A549 (cell line): Measurements from ENCODE around the gene PGBD5. TPM values are rescaled to one million over a fixed set of nuclear protein-coding genes. Genes with fewer than 3 reads are reported as not detected.

Experiments
- ATAC-seq, 2 experiments: fragments of 200-7000 bp in 1 of 2; fragments of >200 bp in 1 of 2; cut with Nextera tagmentation in 1 of 2; cut with Tn5 transposase in 1 of 2; 3 replicates each; pipeline versions ENCODE4 v1.8.0 to v1.9.1; 2018 to 2020; ENCODE audit warnings: mild to moderate bottlenecking in 1 of 2, moderate library complexity in 1 of 2
- CTCF ChIA-PET: fragments of 300-600 bp; sonication (Branson Sonifier 250); formaldehyde crosslinking; extraction: SDS; loops from one replicate; lab custom pipeline; 2021; ENCODE audit warnings: antibody characterized with exemption, inconsistent platforms; lab: Yijun Ruan, JAX
- POLR2A ChIA-PET: fragments of 350-600 bp; formaldehyde crosslinking; extraction: SDS; loops from one replicate; lab custom pipeline; 2021; ENCODE audit warnings: antibody characterized with exemption, inconsistent platforms; lab: Yijun Ruan, JAX
- DNase-seq, 2 experiments: peaks; one replicate each; pipeline versions ENCODE4 v3.0.0 to v3.0.0-alpha.2; 2011 to 2016; ENCODE audit warnings: low read depth in 1 of 2, low spot score in 1 of 2
- FAIRE-seq: peaks from 2 replicates; lab custom pipeline; 2011; peaks lifted over from hg19 to GRCh38; lab: Jason Lieb, UNC
- H3K27ac ChIP-seq, 2 experiments: fragments of >200 bp; sonication (Bioruptor Twin); formaldehyde crosslinking; 3 replicates each; pipeline ENCODE4 v1.5.1; 2016 to 2017
- H3K4me1 ChIP-seq: fragments of >200 bp; sonication (Bioruptor Twin); formaldehyde crosslinking; 3 replicates; pipeline ENCODE4 v1.6.1; 2016
- H3K4me2 ChIP-seq: fragments of >200 bp; sonication (Bioruptor Twin); formaldehyde crosslinking; 3 replicates; pipeline ENCODE4 v1.6.1; 2016
- H3K4me3 ChIP-seq: fragments of >200 bp; sonication (Bioruptor Twin); formaldehyde crosslinking; 3 replicates; pipeline ENCODE4 v1.5.1; 2016
- H3K9me3 ChIP-seq: fragments of >200 bp; sonication (Bioruptor Twin); formaldehyde crosslinking; 3 replicates; pipeline ENCODE4 v1.6.1; 2016
- CHD4 ChIP-seq: fragments of 200-600 bp; sonication (generic); IDR thresholded peaks from 2 replicates; pipeline ENCODE4 v1.6.1; 2016; ENCODE audit warnings: antibody characterized with exemption, mild to moderate bottlenecking, borderline replicate concordance
- ESRRA ChIP-seq: fragments of 150-350 bp; IDR thresholded peaks from 2 replicates; pipeline ENCODE4 v1.6.1; 2014; ENCODE audit warnings: mild to moderate bottlenecking, low read length, borderline replicate concordance
- FOSB ChIP-seq: fragments of 250-450 bp; sonication (Bioruptor Pico); IDR thresholded peaks from 2 replicates; pipeline ENCODE4 v1.5.0; 2020; ENCODE audit warnings: mild to moderate bottlenecking, moderate library complexity
- HDAC2 ChIP-seq: fragments of 200-600 bp; sonication (generic); IDR thresholded peaks from 2 replicates; pipeline ENCODE4 v1.6.1; 2016
- HEYL ChIP-seq: fragments of 250-450 bp; sonication (Bioruptor Pico); IDR thresholded peaks from 2 replicates; pipeline ENCODE4 v1.8.0; 2021; ENCODE audit warnings: mild to moderate bottlenecking, moderate library complexity
- HOXA7 ChIP-seq: fragments of 250-450 bp; sonication (Bioruptor Pico); IDR thresholded peaks from 2 replicates; pipeline ENCODE4 v1.5.0; 2020; ENCODE audit warnings: mild to moderate bottlenecking, moderate library complexity
- HOXB5 ChIP-seq: fragments of 250-450 bp; sonication (Bioruptor Pico); IDR thresholded peaks from 2 replicates; pipeline ENCODE4 v1.5.0; 2020; ENCODE audit warnings: mild to moderate bottlenecking, moderate library complexity
- MAFK ChIP-seq: fragments of 450-650 bp; IDR thresholded peaks from 2 replicates; pipeline ENCODE4 v1.6.1; 2014; ENCODE audit not compliant: partially characterized antibody
- MAZ ChIP-seq: fragments of 150-350 bp; IDR thresholded peaks from 2 replicates; pipeline ENCODE4 v1.6.1; 2014; ENCODE audit warnings: antibody characterized with exemption, low read depth, low read length, borderline replicate concordance
- MYC ChIP-seq: IDR thresholded peaks from 2 replicates; pipeline ENCODE4 v1.6.1; 2012; ENCODE audit warnings: mild to moderate bottlenecking, inconsistent platforms, low read length, improper control_type of control experiment, borderline replicate concordance
- NFE2L2 ChIP-seq: fragments of 150-350 bp; conservative IDR thresholded peaks from 2 replicates; pipeline ENCODE4 v1.6.1; 2014; ENCODE audit warnings: low read length
- NR3C1 ChIP-seq: fragments of >200 bp; sonication (Bioruptor Twin); formaldehyde crosslinking; IDR thresholded peaks from 3 replicates; pipeline ENCODE4 v1.6.1; 2017
- PHF8 ChIP-seq: fragments of 200-600 bp; sonication (generic); IDR thresholded peaks from 2 replicates; pipeline ENCODE4 v1.6.1; 2016; ENCODE audit warnings: low read depth, mild to moderate bottlenecking, antibody characterized with exemption, moderate library complexity, borderline replicate concordance
- POLR2A ChIP-seq: IDR thresholded peaks from 2 replicates; pipeline ENCODE4 v1.6.1; 2012; ENCODE audit warnings: mild to moderate bottlenecking, low read length
- RNF2 ChIP-seq: fragments of 200-600 bp; sonication (generic); IDR thresholded peaks from 2 replicates; pipeline ENCODE4 v1.6.1; 2016; ENCODE audit warnings: low read depth, mild to moderate bottlenecking, antibody characterized with exemption, moderate library complexity, borderline replicate concordance
- SMC3 ChIP-seq: fragments of >200 bp; sonication (Bioruptor Twin); formaldehyde crosslinking; IDR thresholded peaks from 3 replicates; pipeline ENCODE4 v1.6.1; 2018; ENCODE audit warnings: inconsistent platforms
- TFCP2L1 ChIP-seq: fragments of 250-450 bp; sonication (Bioruptor Pico); IDR thresholded peaks from 2 replicates; pipeline ENCODE4 v1.5.0; 2021; ENCODE audit warnings: mild to moderate bottlenecking
- ZC3H11A ChIP-seq: fragments of 450-650 bp; IDR thresholded peaks from 2 replicates; pipeline ENCODE4 v1.6.1; 2014; ENCODE audit warnings: antibody characterized with exemption, mild to moderate bottlenecking
- ZFP36 ChIP-seq: fragments of 450-650 bp; IDR thresholded peaks from 2 replicates; pipeline ENCODE4 v1.6.1; 2014; ENCODE audit warnings: borderline replicate concordance; ENCODE audit not compliant: partially characterized antibody
- ZNF302 ChIP-seq: fragments of 250-450 bp; sonication (Bioruptor Pico); IDR thresholded peaks from 2 replicates; pipeline ENCODE4 v1.9.0; 2021; ENCODE audit warnings: inconsistent platforms, mild to moderate bottlenecking, moderate library complexity
- ZSCAN20 ChIP-seq: fragments of 250-450 bp; sonication (Bioruptor Pico); IDR thresholded peaks from 2 replicates; pipeline ENCODE4 v1.8.0; 2022; ENCODE audit warnings: mild to moderate bottlenecking, moderate library complexity
- WGBS: methylation state at CpG from one replicate; pipeline ENCODE4 v1.1.6; 2017; ENCODE audit errors: missing lambda C conversion rate; 5-methylcytosine and 5-hydroxymethylcytosine counted together
- polyA plus RNA-seq, 4 experiments: library from polyadenylated mRNA; depleted of rRNA in 3 of 4; stranded (reverse); fragments of >200 nt; fragmentation: RNase III in 1 of 4; extraction: RNeasy Plus Mini Kit Qiagen cat#74134 plus additional on column Dnase treatment in 1 of 4; gene quantifications; 2 replicates in 3 of 4; 3 replicates in 1 of 4; pipeline ENCODE4 v1.2.3, GENCODE V29; 2011 to 2017
- TF ChIP-seq, protein P1 (sequence below): fragments of >200 bp; sonication (Bioruptor Twin); formaldehyde crosslinking; IDR thresholded peaks from 3 replicates; pipeline ENCODE4 v1.6.1; 2016
- TF ChIP-seq, protein P2 (sequence below): IDR thresholded peaks from 2 replicates; pipeline ENCODE4 v1.6.1; 2012
- TF ChIP-seq, protein P3 (sequence below): fragments of 450-650 bp; IDR thresholded peaks from 2 replicates; pipeline ENCODE4 v1.6.1; 2014; ENCODE audit warnings: antibody characterized with exemption

PGBD5 gene
- polyA plus RNA-seq, 2 of the 4 experiments (the other 2 are of a cell fraction) = 0.04 to 0.66 TPM

DNA sequence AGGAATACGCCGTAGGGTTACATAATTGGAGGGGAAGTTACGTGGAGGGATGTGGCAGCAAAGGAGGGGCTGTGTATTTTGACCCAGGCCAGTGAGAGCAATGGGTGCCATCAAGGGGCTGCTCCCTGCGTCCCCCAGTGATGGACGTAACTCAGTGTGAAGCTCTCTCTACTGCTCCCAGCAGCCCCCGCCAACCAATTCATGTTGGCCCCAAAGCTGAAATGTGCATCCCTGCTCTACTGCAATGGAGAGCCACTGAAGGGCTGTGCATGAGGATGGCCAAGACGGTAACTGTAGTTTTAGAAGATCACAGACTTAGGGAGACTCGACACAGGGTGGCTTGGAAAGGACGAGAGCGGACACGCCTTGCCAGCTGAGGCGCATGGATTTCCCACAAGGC is 38.3 kb downstream of the PGBD5 start:
- no peaks in the 10 kb centered on the region for H3K9me3 ChIP-seq
- no peaks in the 10 kb centered on the region for H3K4me1 ChIP-seq
- ATAC-seq (no peak), FAIRE-seq (no peak), DNase-seq (no peak)
- no peak overlapping the region for H3K4me2 ChIP-seq
- no peak overlapping the region for H3K4me3 ChIP-seq
- no peak overlapping the region for H3K27ac ChIP-seq
- TF ChIP-seq POLR2A = no peak
- TF ChIP-seq MAFK = no peak
- TF ChIP-seq HEYL = no peak
- no peak for TF ChIP-seq NFE2L2
- TF ChIP-seq PHF8 = no peak
- TF ChIP-seq, protein P1, sequence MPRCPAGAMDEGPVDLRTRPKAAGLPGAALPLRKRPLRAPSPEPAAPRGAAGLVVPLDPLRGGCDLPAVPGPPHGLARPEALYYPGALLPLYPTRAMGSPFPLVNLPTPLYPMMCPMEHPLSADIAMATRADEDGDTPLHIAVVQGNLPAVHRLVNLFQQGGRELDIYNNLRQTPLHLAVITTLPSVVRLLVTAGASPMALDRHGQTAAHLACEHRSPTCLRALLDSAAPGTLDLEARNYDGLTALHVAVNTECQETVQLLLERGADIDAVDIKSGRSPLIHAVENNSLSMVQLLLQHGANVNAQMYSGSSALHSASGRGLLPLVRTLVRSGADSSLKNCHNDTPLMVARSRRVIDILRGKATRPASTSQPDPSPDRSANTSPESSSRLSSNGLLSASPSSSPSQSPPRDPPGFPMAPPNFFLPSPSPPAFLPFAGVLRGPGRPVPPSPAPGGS = no peak
- TF ChIP-seq NR3C1 = no peak
- TF ChIP-seq ZC3H11A = no peak
- TF ChIP-seq ZNF302 (CRISPR knock-in tag) = no peak
- TF ChIP-seq HOXB5 (CRISPR knock-in tag) = no peak
- no peak for TF ChIP-seq HOXA7 (CRISPR knock-in tag)
- TF ChIP-seq, protein P2, sequence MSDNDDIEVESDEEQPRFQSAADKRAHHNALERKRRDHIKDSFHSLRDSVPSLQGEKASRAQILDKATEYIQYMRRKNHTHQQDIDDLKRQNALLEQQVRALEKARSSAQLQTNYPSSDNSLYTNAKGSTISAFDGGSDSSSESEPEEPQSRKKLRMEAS = no peak
- no peak for TF ChIP-seq HDAC2
- ChIA-PET POLR2A (no interaction called here), CTCF (interaction anchor here (1.6 kb wide), 1 partner anchor 12 kb away, joined by 5 read pairs; no protein-coding TSS in a partner anchor)
- WGBS = 84% methylated on average over 12 of the region's 12 CpGs

DNA sequence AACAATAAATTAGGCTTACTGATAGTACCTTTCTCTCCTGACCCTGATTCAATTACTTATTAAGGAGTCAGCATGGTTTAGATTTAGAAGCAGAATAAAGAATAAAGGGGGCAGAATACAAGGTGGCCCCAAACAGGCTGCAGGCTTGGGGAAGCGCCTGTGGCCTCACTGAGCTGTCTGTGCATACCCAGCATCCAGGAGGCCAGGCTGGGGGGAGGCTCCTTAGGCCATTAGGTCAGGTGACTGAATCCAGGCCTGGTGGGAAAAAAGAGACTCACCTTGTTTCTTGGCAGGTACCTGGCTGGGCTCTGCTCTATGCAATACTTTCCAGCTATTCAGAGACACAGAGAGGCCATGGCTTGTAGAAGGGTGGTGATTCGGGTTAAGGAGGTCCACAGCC is 38.8 kb downstream of the PGBD5 start:
- no peaks in the 10 kb centered on the region for H3K9me3 ChIP-seq
- ChIA-PET POLR2A (no interaction called here), CTCF (interaction anchor here (1.6 kb wide), 1 partner anchor 13 kb away, joined by 5 read pairs; no protein-coding TSS in a partner anchor)
- FAIRE-seq = no peak
- H3K27ac ChIP-seq = no peak overlapping the region
- H3K4me3 ChIP-seq = no peak overlapping the region
- no peak overlapping the region for H3K4me2 ChIP-seq
- no peak for ATAC-seq
- no peak for DNase-seq
- TF ChIP-seq SMC3 = no peak
- no peak for TF ChIP-seq HOXB5 (CRISPR knock-in tag)
- no peak for TF ChIP-seq ZSCAN20
- no peak for TF ChIP-seq MYC
- TF ChIP-seq, protein P3, sequence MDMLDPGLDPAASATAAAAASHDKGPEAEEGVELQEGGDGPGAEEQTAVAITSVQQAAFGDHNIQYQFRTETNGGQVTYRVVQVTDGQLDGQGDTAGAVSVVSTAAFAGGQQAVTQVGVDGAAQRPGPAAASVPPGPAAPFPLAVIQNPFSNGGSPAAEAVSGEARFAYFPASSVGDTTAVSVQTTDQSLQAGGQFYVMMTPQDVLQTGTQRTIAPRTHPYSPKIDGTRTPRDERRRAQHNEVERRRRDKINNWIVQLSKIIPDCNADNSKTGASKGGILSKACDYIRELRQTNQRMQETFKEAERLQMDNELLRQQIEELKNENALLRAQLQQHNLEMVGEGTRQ = no peak
- TF ChIP-seq CHD4 = no peak
- TF ChIP-seq NFE2L2 = no peak
- TF ChIP-seq MAZ = no peak
- TF ChIP-seq ZFP36 = no peak
- no peak for TF ChIP-seq NR3C1
- TF ChIP-seq RNF2 = no peak
- TF ChIP-seq HEYL = no peak
- no peak for TF ChIP-seq MAFK
- TF ChIP-seq POLR2A = no peak
- no peak for TF ChIP-seq FOSB
- no peak for TF ChIP-seq ESRRA
- no peak for TF ChIP-seq TFCP2L1 (CRISPR knock-in tag)
- WGBS = 74% methylated on average over 2 of the region's 2 CpGs
- H3K4me1 ChIP-seq = peaks cover 2% of the 10 kb centered on the region; the same call in 2 of the 3 replicates

DNA sequence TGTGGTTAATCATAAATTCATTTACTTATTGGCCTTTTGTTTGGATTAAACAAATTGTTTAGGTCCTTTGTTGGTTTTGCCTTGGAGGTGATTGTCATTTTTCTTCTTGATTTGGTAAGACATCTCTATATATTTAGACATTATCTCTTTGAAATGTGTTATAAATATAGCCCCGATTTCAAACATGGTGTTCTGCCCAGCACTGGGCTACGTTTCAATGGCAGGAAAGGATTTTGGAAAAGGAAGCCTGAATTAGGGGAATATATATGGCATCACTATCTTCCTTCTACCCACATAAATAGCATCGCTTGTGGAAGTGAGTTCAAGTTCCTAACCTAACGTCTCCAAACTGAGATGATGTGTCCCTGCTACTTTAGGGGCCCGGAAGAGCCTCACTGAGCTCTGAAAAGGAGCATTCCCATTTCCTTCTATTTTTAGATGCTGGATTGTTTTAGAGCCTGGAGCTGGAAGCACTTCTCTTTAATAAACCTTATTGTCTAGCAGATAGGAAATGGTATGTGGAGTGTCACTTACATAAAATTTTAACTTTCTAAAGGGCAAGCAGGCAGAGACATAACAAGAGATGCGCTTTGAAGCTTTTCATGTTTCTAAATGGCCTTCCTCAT is 39.4 kb downstream of the PGBD5 start:
- FAIRE-seq (no peak), DNase-seq (no peak), ATAC-seq (no peak)
- Histone ChIP-seq H3K9me3 (no peaks in the 10 kb centered on the region), H3K27ac (no peak overlapping the region), H3K4me1 (peaks cover 7% of the 10 kb centered on the region; the same call in 2 of the 3 replicates), H3K4me3 (no peak overlapping the region), H3K4me2 (no peak overlapping the region)
- no peak for TF ChIP-seq MYC
- POLR2A ChIA-PET = no interaction called here
- CTCF ChIA-PET = interaction anchor here (1.6 kb wide), 1 partner anchor 13 kb away, joined by 5 read pairs; no protein-coding TSS in a partner anchor
- 53% methylated on average over 6 of the region's 6 CpGs for WGBS
